Activated naive CD8-positive, alpha-beta T cell treated with anti-CD3 and anti-CD28 coated beads, Interleukin-2, amount 10 ng/mL, durations not matched to agents 7 days and 5 days (primary cell): ENCODE data around the gene BAD. TPM values are rescaled to one million over a fixed set of nuclear protein-coding genes. Genes with fewer than 3 reads are reported as not detected.

Experiments
- ATAC-seq: fragments of 150-1000 bp; cut with Tn5 transposase; one replicate; pipeline ENCODE4 v1.10.0; 2021; ENCODE audit warnings: low read depth, moderate library complexity
- POLR2A ChIA-PET: fragments of 350-600 bp; sonication (Branson Sonifier 250); formaldehyde crosslinking; loops from one replicate; lab custom pipeline; 2021; ENCODE audit warnings: antibody characterized with exemption; lab: Charles Lee
- DNase-seq: peaks from one replicate; pipeline ENCODE4 v3.0.0; 2021
- H3K27ac Mint-ChIP-seq: one replicate; pipeline ENCODE4 v1.8.0; 2022; ENCODE audit warnings: mild to moderate bottlenecking, mixed read lengths
- H3K27me3 Mint-ChIP-seq: one replicate; pipeline ENCODE4 v1.8.0; 2022; ENCODE audit warnings: mild to moderate bottlenecking, moderate library complexity, mixed read lengths
- H3K36me3 Mint-ChIP-seq: one replicate; pipeline ENCODE4 v1.8.0; 2021; ENCODE audit warnings: mild to moderate bottlenecking, mixed read lengths
- H3K4me1 Mint-ChIP-seq: one replicate; pipeline ENCODE4 v1.8.0; 2021; ENCODE audit warnings: mixed read lengths
- H3K4me3 Mint-ChIP-seq: one replicate; pipeline ENCODE4 v1.8.0; 2022; ENCODE audit warnings: mild to moderate bottlenecking, moderate library complexity, mixed read lengths
- H3K9me3 Mint-ChIP-seq: one replicate; pipeline ENCODE4 v1.8.0; 2021; ENCODE audit warnings: mixed read lengths
- total RNA-seq, 2 experiments: library from RNA; stranded (reverse); gene quantifications; one replicate each; pipeline ENCODE4 v1.2.3, GENCODE V29; 2021

The BAD gene
- total RNA-seq, 2 experiments from 2014 or later = 32.9 to 35.8 TPM

DNA sequence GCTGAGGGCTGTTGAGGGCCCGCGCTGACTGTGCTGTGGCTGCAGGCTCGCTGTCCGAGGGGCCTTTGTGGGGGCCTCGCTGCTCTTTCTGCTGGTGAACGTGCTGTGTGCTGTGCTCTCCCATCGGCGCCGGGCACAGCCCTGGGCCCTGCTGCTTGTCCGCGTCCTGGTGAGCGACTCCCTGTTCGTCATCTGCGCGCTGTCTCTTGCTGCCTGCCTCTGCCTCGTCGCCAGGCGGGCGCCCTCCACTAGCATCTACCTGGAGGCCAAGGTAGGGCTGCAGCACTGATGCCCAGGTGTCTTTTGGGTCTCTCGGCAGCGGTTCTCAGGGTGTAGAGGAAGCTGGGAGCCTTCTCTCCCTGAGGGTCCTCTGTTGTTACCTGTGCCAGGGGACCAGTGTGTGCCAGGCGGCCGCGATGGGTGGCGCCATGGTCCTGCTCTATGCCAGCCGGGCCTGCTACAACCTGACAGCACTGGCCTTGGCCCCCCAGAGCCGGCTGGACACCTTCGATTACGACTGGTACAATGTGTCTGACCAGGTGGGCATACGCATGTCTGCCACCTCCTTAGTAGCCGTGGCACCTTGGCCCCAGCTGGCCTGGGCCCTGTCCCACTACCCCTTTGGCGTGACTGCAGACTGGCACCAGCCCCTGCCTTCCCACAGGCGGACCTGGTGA is 3.3 kb upstream of the BAD start:
- Mint-ChIP-seq H3K27me3 (peaks cover 18% of the 10 kb centered on the region), H3K4me1 (peaks cover 10% of the 10 kb centered on the region), H3K36me3 (peaks cover 3% of the 10 kb centered on the region), H3K4me3 (no peak overlapping the region), H3K9me3 (no peaks in the 10 kb centered on the region), H3K27ac (no peak overlapping the region)
- no peak for ATAC-seq
- DNase-seq = no peak
- POLR2A ChIA-PET = interaction anchor here (1.1 to 2.3 kb wide), 2 partner anchors 16 to 82 kb away, joined by 3 to 6 read pairs; no protein-coding TSS in a partner anchor

- H3K27me3 Mint-ChIP-seq = peaks cover 14% of the 10 kb centered on the region
- peaks cover 8% of the 10 kb centered on the region for H3K4me1 Mint-ChIP-seq
- no peaks in the 10 kb centered on the region for H3K9me3 Mint-ChIP-seq
- DNase-seq = no peak
- POLR2A ChIA-PET = interaction anchor here (1.1 to 2.3 kb wide), 3 partner anchors 15 to 81 kb away, joined by 3 to 6 read pairs (median 4); partner anchors contain the start of genes PRDX5 and TRMT112
- ATAC-seq = no peak
- H3K4me3 Mint-ChIP-seq = peak overlapping the region; percentile 83
- H3K36me3 Mint-ChIP-seq = peaks cover 6% of the 10 kb centered on the region
- peak overlapping the region; percentile 66 for H3K27ac Mint-ChIP-seq
Measured at GRCh38 chr11:64286801-64287159, 2.3 kb upstream of the BAD start.

DNA sequence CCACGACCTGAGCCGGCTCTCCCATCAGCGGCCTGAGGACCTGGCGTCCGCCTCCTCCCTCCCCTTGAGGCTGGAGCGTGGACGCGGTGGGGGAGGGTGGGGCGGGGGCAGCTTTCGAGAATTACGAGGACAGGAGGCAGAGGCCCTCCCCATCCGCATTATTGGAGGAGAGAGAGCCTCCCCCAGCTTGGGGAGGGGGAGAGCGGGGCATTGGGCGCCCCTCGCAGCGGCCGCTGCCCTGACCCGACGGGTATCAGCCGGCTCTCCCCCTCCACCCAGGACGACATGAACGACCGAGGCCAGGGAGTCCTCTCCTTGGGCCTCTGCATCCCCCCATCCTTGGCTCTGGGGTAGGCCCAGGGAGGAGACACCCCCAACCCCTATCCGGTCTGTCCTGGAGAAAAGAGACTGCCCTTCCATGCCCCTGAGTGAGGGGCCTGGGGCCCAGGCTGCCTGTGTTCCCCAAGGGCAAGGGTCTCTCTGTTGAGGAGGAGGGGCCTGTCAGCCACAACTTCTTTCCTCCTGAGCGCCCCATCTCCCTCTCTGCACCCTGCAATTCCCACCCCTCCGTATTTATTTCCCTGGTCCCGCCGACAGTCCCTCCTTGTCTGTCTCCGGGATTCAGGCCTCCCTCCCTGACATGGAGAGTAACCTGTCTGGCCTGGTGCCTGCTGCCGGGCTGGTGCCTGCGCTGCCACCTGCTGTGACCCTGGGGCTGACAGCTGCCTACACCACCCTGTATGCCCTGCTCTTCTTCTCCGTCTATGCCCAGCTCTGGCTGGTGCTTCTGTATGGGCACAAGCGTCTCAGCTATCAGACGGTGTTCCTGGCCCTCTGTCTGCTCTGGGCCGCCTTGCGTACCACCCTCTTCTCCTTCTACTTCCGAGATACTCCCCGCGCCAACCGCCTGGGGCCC is 1.7 kb upstream of the BAD start:
- Mint-ChIP-seq H3K36me3 (peaks cover 9% of the 10 kb centered on the region), H3K27me3 (peaks cover 14% of the 10 kb centered on the region), H3K4me3 (peak overlapping the region; percentile 83), H3K9me3 (no peaks in the 10 kb centered on the region), H3K27ac (peak overlapping the region; percentile 66), H3K4me1 (peaks cover 8% of the 10 kb centered on the region)
- DNase-seq (no peak), ATAC-seq (no peak)
- POLR2A ChIA-PET = interaction anchor here (1.4 to 4.5 kb wide), 5 partner anchors 16 to 80 kb away, joined by 4 to 72 read pairs (median 11); partner anchors contain the start of genes ESRRA, PPP1R14B, PRDX5 and TRMT112

- peak within 1 kb of the TSS; percentile 86 for H3K27ac Mint-ChIP-seq
- no peaks in the 10 kb centered on the region for H3K9me3 Mint-ChIP-seq
- peak within 1 kb of the TSS; percentile 85 for H3K4me3 Mint-ChIP-seq
- peaks cover 5% of the 10 kb centered on the region for H3K27me3 Mint-ChIP-seq
- DNase-seq (peak; percentile 99), ATAC-seq (peak; percentile 63)
- peaks cover 9% of the 10 kb centered on the region for H3K36me3 Mint-ChIP-seq
- POLR2A ChIA-PET = interaction anchor here (0.6 to 4.5 kb wide), 12 partner anchors 10 to 100 kb away, joined by 3 to 72 read pairs (median 6); partner anchors contain the start of genes ESRRA, FERMT3, FKBP2 and PPP1R14B
- peaks cover 8% of the 10 kb centered on the region for H3K4me1 Mint-ChIP-seq
Measured at GRCh38 chr11:64284962-64285884, 758 bp upstream of the BAD start, which contains the start of gene GPR137. Gene GPR137 (plus strand): TSS chr11:64285848. CDS start chr11:64286525, 677 bp downstream.

GRCh38 chr11:64283092-64283491 is 1.4 kb downstream of the BAD start:
- ATAC-seq (no peak), DNase-seq (no peak)
- POLR2A ChIA-PET = interaction anchor here (1.2 to 4.5 kb wide), 4 partner anchors 13 to 77 kb away, joined by 3 to 72 read pairs (median 8); partner anchors contain the start of genes ESRRA and FERMT3
- no peaks in the 10 kb centered on the region for H3K27me3 Mint-ChIP-seq
- H3K4me1 Mint-ChIP-seq = peaks cover 8% of the 10 kb centered on the region
- peaks cover 13% of the 10 kb centered on the region for H3K36me3 Mint-ChIP-seq
- H3K9me3 Mint-ChIP-seq = no peaks in the 10 kb centered on the region
- H3K27ac Mint-ChIP-seq = peak overlapping the region; percentile 34
- H3K4me3 Mint-ChIP-seq = no peak overlapping the region

DNA sequence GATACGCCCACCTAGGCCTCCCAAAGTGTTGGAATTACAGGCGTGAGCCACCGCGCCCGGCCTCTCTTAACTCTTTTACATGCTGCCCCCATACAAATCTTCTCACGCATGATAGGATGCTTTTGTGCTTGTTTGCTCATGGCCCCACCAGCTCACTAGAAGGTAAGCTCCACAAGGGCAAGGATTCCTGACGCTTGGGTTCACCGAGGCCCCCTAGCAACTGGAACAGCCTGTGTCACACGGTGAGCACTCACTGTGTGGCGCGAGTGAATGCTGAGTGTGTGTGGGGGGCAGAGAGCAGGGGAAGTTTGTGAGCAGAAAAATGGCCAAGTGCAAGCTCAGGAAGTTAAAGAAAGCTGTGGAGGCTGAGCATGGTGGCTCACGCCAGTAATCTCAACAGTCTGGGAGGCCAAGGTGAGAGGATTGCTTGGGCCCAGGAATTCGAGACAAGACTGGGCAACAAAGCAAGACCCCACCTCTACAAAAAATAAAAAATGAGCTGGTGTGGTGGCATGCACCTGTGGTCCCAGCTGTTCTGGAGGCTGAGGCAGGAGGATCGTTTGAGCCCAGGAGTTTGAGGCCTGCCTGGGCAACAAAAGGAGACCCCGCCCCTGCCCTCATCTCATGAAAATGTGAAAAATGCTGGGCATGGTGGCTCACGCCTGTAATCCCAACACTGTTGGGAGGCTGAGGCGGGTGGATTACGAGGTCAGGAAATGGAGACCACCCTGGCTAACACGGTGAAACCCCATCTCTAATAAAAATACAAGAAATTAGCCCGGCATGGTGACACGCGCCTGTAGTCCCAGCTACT is 2.3 kb downstream of the BAD start:
- POLR2A ChIA-PET = interaction anchor here (1.2 to 4.5 kb wide), 3 partner anchors 12 to 75 kb away, joined by 4 to 72 read pairs (median 12); partner anchors contain the start of genes ESRRA and FERMT3
- H3K27ac Mint-ChIP-seq = no peak overlapping the region

DNA sequence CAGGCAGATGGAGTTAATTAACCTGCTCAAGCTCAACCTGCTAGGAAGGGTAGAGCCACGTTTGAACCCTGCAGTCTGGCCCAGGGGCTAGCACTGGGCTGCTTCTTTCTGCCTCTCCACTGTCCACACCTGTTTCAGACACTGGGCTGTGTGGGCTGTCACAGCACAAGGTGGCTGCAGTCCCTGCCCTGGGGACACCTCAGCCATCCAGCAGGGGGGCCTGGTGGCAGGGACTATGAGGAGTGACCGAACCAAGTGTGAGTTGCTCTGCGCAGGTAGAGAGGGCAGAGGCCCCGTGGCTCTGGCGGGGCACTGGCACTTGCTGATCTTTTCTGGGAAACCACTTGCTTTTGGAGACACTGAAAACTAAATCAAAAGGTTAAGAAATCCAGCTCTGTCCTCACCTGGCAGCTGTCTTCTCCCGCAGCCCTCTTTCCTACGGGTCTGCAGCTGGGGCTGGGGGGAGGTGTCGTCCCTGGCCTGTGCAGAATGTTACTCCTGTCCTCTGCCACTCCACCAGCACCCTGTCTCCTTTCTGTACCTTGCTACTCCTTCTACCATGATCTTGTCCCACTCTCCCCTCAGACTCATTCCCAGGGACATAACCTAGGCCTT is 5.8 kb downstream of the BAD start:
- H3K27ac Mint-ChIP-seq = no peak overlapping the region
- POLR2A ChIA-PET = interaction anchor here (0.9 to 1.3 kb wide), 3 partner anchors 9 to 26 kb away, joined by 3 to 4 read pairs (median 3); no protein-coding TSS in a partner anchor
- DNase-seq (no peak), ATAC-seq (no peak)
- H3K36me3 Mint-ChIP-seq = peaks cover 13% of the 10 kb centered on the region
- H3K27me3 Mint-ChIP-seq = no peaks in the 10 kb centered on the region
- H3K9me3 Mint-ChIP-seq = no peaks in the 10 kb centered on the region
- H3K4me3 Mint-ChIP-seq = no peak overlapping the region
- peaks cover 3% of the 10 kb centered on the region for H3K4me1 Mint-ChIP-seq

More for the DNA sequence above, 2.3 kb downstream of the BAD start:
- no peaks in the 10 kb centered on the region for H3K27me3 Mint-ChIP-seq
- H3K4me1 Mint-ChIP-seq = peaks cover 8% of the 10 kb centered on the region
- DNase-seq = no peak
- H3K9me3 Mint-ChIP-seq = no peaks in the 10 kb centered on the region
- H3K4me3 Mint-ChIP-seq = no peak overlapping the region
- H3K36me3 Mint-ChIP-seq = peaks cover 13% of the 10 kb centered on the region
- no peak for ATAC-seq

- DNase-seq (no peak), ATAC-seq (no peak)
- Mint-ChIP-seq H3K4me1 (peaks cover 2% of the 10 kb centered on the region), H3K27me3 (no peaks in the 10 kb centered on the region), H3K9me3 (no peaks in the 10 kb centered on the region), H3K4me3 (no peak overlapping the region), H3K27ac (no peak overlapping the region), H3K36me3 (peaks cover 7% of the 10 kb centered on the region)
- POLR2A ChIA-PET = interaction anchor here (1.3 to 2.1 kb wide), 3 partner anchors 8 to 28 kb away, joined by 3 to 7 read pairs (median 4); partner anchors contain the start of gene BAD
Measured at GRCh38 chr11:64276653-64277431, 7.6 kb downstream of the BAD start.

DNA sequence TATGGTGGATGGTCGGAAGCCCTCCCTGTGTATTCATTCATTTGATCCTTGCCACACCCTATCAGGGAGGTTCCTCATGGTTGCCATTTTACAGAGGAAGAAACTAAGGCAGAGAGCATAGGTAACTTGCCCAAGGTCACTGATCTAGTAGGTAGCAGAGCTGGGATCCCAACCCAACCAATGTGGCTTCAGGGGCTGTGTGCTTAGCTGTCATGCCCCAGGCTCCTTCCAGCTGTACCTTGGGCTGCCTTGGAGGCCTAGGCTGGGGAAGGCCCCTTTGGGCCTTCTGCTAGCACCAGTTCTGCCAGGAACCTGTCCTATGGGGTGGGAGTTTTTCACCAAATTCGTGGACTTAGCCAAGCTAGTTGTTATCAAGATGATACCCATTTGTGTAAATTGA is 8.6 kb downstream of the BAD start:
- Mint-ChIP-seq H3K4me3 (no peak overlapping the region), H3K27me3 (no peaks in the 10 kb centered on the region), H3K4me1 (peaks cover 4% of the 10 kb centered on the region), H3K36me3 (peaks cover 4% of the 10 kb centered on the region), H3K27ac (no peak overlapping the region), H3K9me3 (no peaks in the 10 kb centered on the region)
- DNase-seq = no peak
- POLR2A ChIA-PET = interaction anchor here (1.3 to 2.1 kb wide), 2 partner anchors 9 to 15 kb away, joined by 3 to 7 read pairs; partner anchors contain the start of gene BAD
- ATAC-seq = no peak

- no peak overlapping the region for H3K4me3 Mint-ChIP-seq
- no peak for DNase-seq
- no peaks in the 10 kb centered on the region for H3K27me3 Mint-ChIP-seq
- peaks cover 8% of the 10 kb centered on the region for H3K4me1 Mint-ChIP-seq
- H3K9me3 Mint-ChIP-seq = no peaks in the 10 kb centered on the region
- ATAC-seq = no peak
- H3K36me3 Mint-ChIP-seq = peaks cover 4% of the 10 kb centered on the region
- POLR2A ChIA-PET = interaction anchor here (1.3 to 2.1 kb wide), 2 partner anchors 9 to 15 kb away, joined by 3 to 7 read pairs; partner anchors contain the start of gene BAD
- no peak overlapping the region for H3K27ac Mint-ChIP-seq
Measured at GRCh38 chr11:64275031-64275800, 9.2 kb downstream of the BAD start.
